ENCODE results near the gene BMPR1B.

The BMPR1B gene

GRCh38 chr4:94926936-94927335, 169.2 kb downstream of the BMPR1B start:
- no peak overlapping the region for H2AFZ ChIP-seq (ENCODE audit: low read length)
- H3K9me2 ChIP-seq (replicated peaks; ENCODE audit: insufficient read depth, low read length) = no peaks in the 10 kb centered on the region
- no peak overlapping the region for H3K27ac ChIP-seq (ENCODE audit: low read length)
- no peak overlapping the region for H3K9ac ChIP-seq (ENCODE audit: low read length)
- no peak overlapping the region for H3K4me2 ChIP-seq (ENCODE audit: low read depth, low read length)
- no peaks in the 10 kb centered on the region for H4K20me1 ChIP-seq (ENCODE audit: insufficient read depth, low read length)
- TF ChIP-seq EZH2 (optimal IDR thresholded peaks at IDR 0.05; ENCODE audit: low read depth, low read length) (no peak), EZH2phosphoT487 (IDR thresholded peaks at IDR 0.05; ENCODE audit: low read length) (no peak), CTCF (IDR thresholded peaks at IDR 0.05; ENCODE audit: low read length) (no peak)
- no peaks in the 10 kb centered on the region for H3K36me3 ChIP-seq (replicated peaks; ENCODE audit: insufficient read depth, low read length)
- H3K4me3 ChIP-seq (ENCODE audit: low read length) = no peak overlapping the region
- no peaks in the 10 kb centered on the region for H3K9me3 ChIP-seq (replicated peaks; ENCODE audit: insufficient read depth, low read length)
- H3F3A ChIP-seq (ENCODE audit: insufficient read depth, low read length) = no peaks in the 10 kb centered on the region
- H3K27me3 ChIP-seq (replicated peaks; ENCODE audit: insufficient read depth, low read length) = no peaks in the 10 kb centered on the region
- H3K4me1 ChIP-seq (ENCODE audit: low read length) = no peaks in the 10 kb centered on the region
- no peak for DNase-seq
- no peaks in the 10 kb centered on the region for H3K79me2 ChIP-seq (ENCODE audit: low read length)

GRCh38 chr4:94927696-94928095, 169.9 kb downstream of the BMPR1B start:
- TF ChIP-seq EZH2phosphoT487 (IDR thresholded peaks at IDR 0.05; ENCODE audit: low read length) (no peak), CTCF (IDR thresholded peaks at IDR 0.05; ENCODE audit: low read length) (no peak), EZH2 (optimal IDR thresholded peaks at IDR 0.05; ENCODE audit: low read depth, low read length) (no peak)
- Histone ChIP-seq H3K9ac (ENCODE audit: low read length) (no peak overlapping the region), H3K4me2 (ENCODE audit: low read depth, low read length) (no peak overlapping the region), H3K9me2 (replicated peaks; ENCODE audit: insufficient read depth, low read length) (no peaks in the 10 kb centered on the region), H4K20me1 (ENCODE audit: insufficient read depth, low read length) (no peaks in the 10 kb centered on the region), H3F3A (ENCODE audit: insufficient read depth, low read length) (no peaks in the 10 kb centered on the region), H3K4me1 (ENCODE audit: low read length) (no peaks in the 10 kb centered on the region), H3K27ac (ENCODE audit: low read length) (no peak overlapping the region), H2AFZ (ENCODE audit: low read length) (no peak overlapping the region), H3K79me2 (ENCODE audit: low read length) (no peaks in the 10 kb centered on the region), H3K27me3 (replicated peaks; ENCODE audit: insufficient read depth, low read length) (no peaks in the 10 kb centered on the region), H3K4me3 (ENCODE audit: low read length) (no peak overlapping the region), H3K36me3 (replicated peaks; ENCODE audit: insufficient read depth, low read length) (no peaks in the 10 kb centered on the region), H3K9me3 (replicated peaks; ENCODE audit: insufficient read depth, low read length) (no peaks in the 10 kb centered on the region)
- DNase-seq = no peak

GRCh38 chr4:94929696-94930095, 171.9 kb downstream of the BMPR1B start:
- Histone ChIP-seq H3K9me3 (replicated peaks; ENCODE audit: insufficient read depth, low read length) (no peaks in the 10 kb centered on the region), H3F3A (ENCODE audit: insufficient read depth, low read length) (no peaks in the 10 kb centered on the region), H3K9me2 (replicated peaks; ENCODE audit: insufficient read depth, low read length) (no peaks in the 10 kb centered on the region), H3K27ac (ENCODE audit: low read length) (no peak overlapping the region), H3K4me2 (ENCODE audit: low read depth, low read length) (no peak overlapping the region), H3K4me1 (ENCODE audit: low read length) (no peaks in the 10 kb centered on the region), H3K27me3 (replicated peaks; ENCODE audit: insufficient read depth, low read length) (no peaks in the 10 kb centered on the region), H3K4me3 (ENCODE audit: low read length) (no peak overlapping the region), H4K20me1 (ENCODE audit: insufficient read depth, low read length) (no peaks in the 10 kb centered on the region), H3K79me2 (ENCODE audit: low read length) (no peaks in the 10 kb centered on the region), H2AFZ (ENCODE audit: low read length) (no peak overlapping the region), H3K36me3 (replicated peaks; ENCODE audit: insufficient read depth, low read length) (no peaks in the 10 kb centered on the region), H3K9ac (ENCODE audit: low read length) (no peak overlapping the region)
- no peak for DNase-seq
- TF ChIP-seq EZH2phosphoT487 (IDR thresholded peaks at IDR 0.05; ENCODE audit: low read length) = no peak
- TF ChIP-seq CTCF (IDR thresholded peaks at IDR 0.05; ENCODE audit: low read length) = no peak
- TF ChIP-seq EZH2 (optimal IDR thresholded peaks at IDR 0.05; ENCODE audit: low read depth, low read length) = no peak

All from MM.1S (cell line).